Calu3 (cell line): ENCODE measurements around the gene ITIH3. TPM values are rescaled to one million over a fixed set of nuclear protein-coding genes. Genes with fewer than 3 reads are reported as not detected.
A peak's percentile ranks its signal among the peaks of the same experiment; 100 is the strongest.
"Not testable (repeated sequence)": the region's sequence is repeated elsewhere in the genome, so short reads cannot be mapped to it uniquely, and the experiment has no call there.

Experiments used
- BruUV-seq: library from RNA; stranded (reverse); fragments of 400-500 nt; replicated peaks from 2 replicates; lab custom pipeline; 2021; lab: Mats Ljungman, UMichigan
- CTCF ChIA-PET: fragments of 300-600 bp; sonication (Branson Sonifier 250); formaldehyde crosslinking; loops from one replicate; lab custom pipeline; 2022; ENCODE audit warnings: antibody characterized with exemption; lab: Charles Lee
- DNase-seq: peaks from one replicate; pipeline ENCODE4 v3.0.0; 2022
- H3K27ac Mint-ChIP-seq: one replicate; pipeline ENCODE4 v1.8.0; 2022; ENCODE audit warnings: mixed read lengths; ENCODE audit not compliant: unreplicated experiment
- H3K27me3 Mint-ChIP-seq: one replicate; pipeline ENCODE4 v1.8.0; 2022; ENCODE audit warnings: mixed read lengths; ENCODE audit not compliant: unreplicated experiment
- H3K36me3 Mint-ChIP-seq: one replicate; pipeline ENCODE4 v1.8.0; 2022; ENCODE audit warnings: mild to moderate bottlenecking, moderate library complexity, mixed read lengths; ENCODE audit not compliant: insufficient read depth, unreplicated experiment
- H3K4me1 Mint-ChIP-seq: one replicate; pipeline ENCODE4 v1.8.0; 2022; ENCODE audit warnings: mild to moderate bottlenecking, low read depth, mixed read lengths; ENCODE audit not compliant: unreplicated experiment
- H3K4me3 Mint-ChIP-seq: one replicate; pipeline ENCODE4 v1.8.0; 2022; ENCODE audit warnings: mild to moderate bottlenecking, low read depth, moderate library complexity, mixed read lengths; ENCODE audit not compliant: unreplicated experiment
- H3K9me3 Mint-ChIP-seq: one replicate; pipeline ENCODE4 v1.8.0; 2022; ENCODE audit warnings: low read depth, mixed read lengths; ENCODE audit not compliant: unreplicated experiment
- CTCF ChIP-seq: fragments of 200-600 bp; IDR thresholded peaks from one replicate; pipeline ENCODE4 v1.8.0; 2022; ENCODE audit warnings: antibody characterized with exemption; ENCODE audit not compliant: unreplicated experiment
- intact Hi-C: fragments of 100-400 bp; cut with micrococcal nuclease; formaldehyde crosslinking; loops from one replicate; pipeline ENCODE4 v1.10.0; 2022; ENCODE audit not compliant: unreplicated experiment
- total RNA-seq: library from RNA; stranded (reverse); gene quantifications from 2 replicates; pipeline ENCODE4 v1.2.3, GENCODE V29; 2022

Gene ITIH3
- total RNA-seq, 1 experiment from 2014 or later: not detected

GRCh38 chr3:52775877-52776276, 18.7 kb upstream of the ITIH3 start:
- BruUV-seq: no TSS peak
- Mint-ChIP-seq H3K9me3 (no peaks in the 10 kb centered on the region), H3K27ac (peak overlapping the region; percentile 39), H3K4me3 (peak overlapping the region; percentile 7), H3K27me3 (peaks cover 4% of the 10 kb centered on the region), H3K4me1 (peaks cover 47% of the 10 kb centered on the region), H3K36me3 (peaks cover 4% of the 10 kb centered on the region)
- DNase-seq: no peak
- CTCF ChIA-PET: interaction anchor here (0.6 kb wide), 2 partner anchors 278 to 492 kb away, joined by 4 to 6 read pairs; no protein-coding TSS in a partner anchor
- TF ChIP-seq CTCF: no peak
- intact Hi-C loops: no loop called here

- peak overlapping the region; percentile 39 for H3K27ac Mint-ChIP-seq
- H3K4me3 Mint-ChIP-seq: peak overlapping the region; percentile 7
- H3K9me3 Mint-ChIP-seq, H3K36me3 Mint-ChIP-seq, intact Hi-C loops, BruUV-seq: not testable (repeated sequence)
- DNase-seq: peak; percentile 42
- H3K4me1 Mint-ChIP-seq: peaks cover 43% of the 10 kb centered on the region
- H3K27me3 Mint-ChIP-seq: peaks cover 10% of the 10 kb centered on the region
- CTCF ChIA-PET: interaction anchor here (0.6 to 0.7 kb wide), 3 partner anchors 13 to 493 kb away, joined by 4 to 6 read pairs (median 4); no protein-coding TSS in a partner anchor
Observed at GRCh38 chr3:52776486-52776885, 18.1 kb upstream of the ITIH3 start.

GRCh38 chr3:52777127-52777958, 17.3 kb upstream of the ITIH3 start, which contains the start of gene ITIH1:
TSS of gene ITIH1 (plus strand) at chr3:52777599. CDS start at chr3:52777616, 17 bp downstream.
- H3K4me3 Mint-ChIP-seq: peak within 1 kb of the TSS; percentile 7
- BruUV-seq: no TSS peak
- DNase-seq: no peak
- H3K27ac Mint-ChIP-seq: peak within 1 kb of the TSS; percentile 39
- peaks cover 19% of the 10 kb centered on the region for H3K27me3 Mint-ChIP-seq
- peaks cover 38% of the 10 kb centered on the region for H3K4me1 Mint-ChIP-seq
- no peak for TF ChIP-seq CTCF
- no peaks in the 10 kb centered on the region for H3K9me3 Mint-ChIP-seq
- CTCF ChIA-PET: interaction anchor here (1.3 kb wide), 1 partner anchor 15 kb away, joined by 3 read pairs; no protein-coding TSS in a partner anchor
- no peaks in the 10 kb centered on the region for H3K36me3 Mint-ChIP-seq
- intact Hi-C loops: no loop called here

- peaks cover 27% of the 10 kb centered on the region for H3K27me3 Mint-ChIP-seq
- intact Hi-C loops: no loop called here
- CTCF ChIA-PET: interaction anchor here (1.3 kb wide), 1 partner anchor 14 kb away, joined by 3 read pairs; no protein-coding TSS in a partner anchor
- no peak overlapping the region for H3K27ac Mint-ChIP-seq
- no peaks in the 10 kb centered on the region for H3K36me3 Mint-ChIP-seq
- TF ChIP-seq CTCF: no peak
- H3K4me1 Mint-ChIP-seq: peaks cover 38% of the 10 kb centered on the region
- no peaks in the 10 kb centered on the region for H3K9me3 Mint-ChIP-seq
- DNase-seq: no peak
- no TSS peak for BruUV-seq
- no peak overlapping the region for H3K4me3 Mint-ChIP-seq
Observed at GRCh38 chr3:52777959-52778805, 16.4 kb upstream of the ITIH3 start.
